ENCODE data around the gene FES.

The FES gene

GRCh38 chr15:90934949-90935751 is 50.8 kb downstream of the FES start, which contains the start of gene UNC45A:
Gene UNC45A, plus strand, starts transcription at chr15:90935285. Its CDS starts 40 bp downstream, at chr15:90935325.
- Mint-ChIP-seq H3K4me3 (peak within 1 kb of the TSS; percentile 87), H3K36me3 (peaks cover 2% of the 10 kb centered on the region), H3K9me3 (no peaks in the 10 kb centered on the region), H3K4me1 (peaks cover 42% of the 10 kb centered on the region), H3K27me3 (no peaks in the 10 kb centered on the region), H3K27ac (peak within 1 kb of the TSS; percentile 91)

DNA sequence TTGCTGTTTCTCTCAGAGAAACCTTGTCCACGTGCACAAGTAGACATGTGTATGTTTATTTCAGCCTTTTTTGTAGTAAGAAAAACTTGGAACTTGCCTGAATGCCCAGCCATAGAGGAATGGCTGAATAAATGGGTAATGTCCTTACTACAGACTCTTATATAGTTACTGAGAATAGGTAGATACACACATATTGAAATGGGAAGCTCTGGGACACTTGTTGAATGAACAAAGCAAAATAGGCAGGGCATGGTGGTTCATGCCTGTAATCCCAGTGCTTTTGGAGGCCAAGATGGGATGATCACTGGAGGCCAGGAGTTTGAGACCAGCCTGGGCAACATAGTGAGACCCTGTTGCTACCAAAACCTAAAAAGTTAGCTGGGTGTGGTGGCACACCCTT is 52.5 kb downstream of the FES start:
- Mint-ChIP-seq H3K4me3 (peak overlapping the region; percentile 87), H3K9me3 (no peaks in the 10 kb centered on the region), H3K4me1 (peaks cover 28% of the 10 kb centered on the region), H3K36me3 (peaks cover 7% of the 10 kb centered on the region), H3K27me3 (no peaks in the 10 kb centered on the region), H3K27ac (peak overlapping the region; percentile 38)

GRCh38 chr15:90938261-90938660 is 54.0 kb downstream of the FES start:
- Mint-ChIP-seq H3K4me3 (no peak overlapping the region), H3K4me1 (peaks cover 23% of the 10 kb centered on the region), H3K27ac (no peak overlapping the region), H3K9me3 (no peaks in the 10 kb centered on the region), H3K36me3 (peaks cover 7% of the 10 kb centered on the region), H3K27me3 (no peaks in the 10 kb centered on the region)

DNA sequence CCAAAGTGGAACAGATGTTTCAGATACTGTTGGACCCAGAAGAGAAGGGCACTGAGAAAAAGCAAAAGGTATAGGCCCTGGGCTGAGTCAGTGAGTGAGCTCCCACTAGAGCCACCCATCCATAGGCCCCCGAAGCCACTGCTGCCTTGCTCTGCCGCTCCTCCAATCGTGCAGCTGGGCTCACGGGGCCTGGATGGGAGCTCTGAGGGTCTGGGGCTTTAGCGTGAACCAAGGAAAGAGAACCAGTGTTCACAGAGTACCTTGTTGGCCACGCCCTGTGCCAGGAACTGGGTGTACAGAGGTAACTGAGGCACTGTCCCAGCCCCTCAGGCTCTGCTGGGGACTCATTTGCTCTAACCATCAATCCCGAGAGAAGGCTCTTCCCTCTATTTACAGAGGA is 55.5 kb downstream of the FES start:
- Mint-ChIP-seq H3K27me3 (no peaks in the 10 kb centered on the region), H3K4me3 (no peak overlapping the region), H3K27ac (no peak overlapping the region), H3K36me3 (peaks cover 7% of the 10 kb centered on the region), H3K4me1 (peaks cover 16% of the 10 kb centered on the region), H3K9me3 (no peaks in the 10 kb centered on the region)

GRCh38 chr15:90941038-90941437 is 56.7 kb downstream of the FES start:
- Mint-ChIP-seq H3K36me3 (peaks cover 7% of the 10 kb centered on the region), H3K27ac (no peak overlapping the region), H3K9me3 (no peaks in the 10 kb centered on the region), H3K27me3 (no peaks in the 10 kb centered on the region), H3K4me1 (peaks cover 11% of the 10 kb centered on the region), H3K4me3 (no peak overlapping the region)

DNA sequence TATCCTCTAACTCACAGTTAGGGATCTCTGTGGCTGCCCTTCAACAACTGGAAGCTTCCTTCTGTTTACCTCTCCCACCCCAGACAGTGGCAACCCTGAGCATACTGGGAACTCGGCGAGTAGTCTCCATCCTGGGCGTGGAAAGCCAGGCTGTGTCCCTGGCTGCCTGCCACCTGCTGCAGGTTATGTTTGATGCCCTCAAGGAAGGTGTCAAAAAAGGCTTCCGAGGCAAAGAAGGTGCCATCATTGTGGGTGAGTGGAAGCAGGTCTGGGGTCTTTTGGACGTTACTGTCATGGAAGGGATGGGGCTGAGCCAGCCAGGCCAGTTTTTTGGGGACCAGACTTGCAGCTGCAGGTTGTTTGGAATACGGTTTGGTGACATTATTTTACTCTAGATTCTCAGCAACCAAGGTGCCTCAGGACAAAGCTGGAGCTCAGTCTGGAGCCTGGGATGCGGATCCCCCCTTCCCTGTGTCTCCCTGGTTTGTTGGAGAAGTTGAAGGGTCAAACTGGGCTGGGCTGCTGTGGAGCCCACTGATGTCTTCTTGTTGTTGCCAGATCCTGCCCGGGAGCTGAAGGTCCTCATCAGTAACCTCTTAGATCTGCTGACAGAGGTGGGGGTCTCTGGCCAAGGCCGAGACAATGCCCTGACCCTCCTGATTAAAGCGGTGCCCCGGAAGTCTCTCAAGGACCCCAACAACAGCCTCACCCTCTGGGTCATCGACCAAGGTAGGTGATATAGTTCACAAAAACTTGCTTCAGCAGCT is 58.2 kb downstream of the FES start:
- Mint-ChIP-seq H3K27ac (no peak overlapping the region), H3K9me3 (no peaks in the 10 kb centered on the region), H3K36me3 (peaks cover 7% of the 10 kb centered on the region), H3K4me3 (no peak overlapping the region), H3K4me1 (no peaks in the 10 kb centered on the region), H3K27me3 (no peaks in the 10 kb centered on the region)

DNA sequence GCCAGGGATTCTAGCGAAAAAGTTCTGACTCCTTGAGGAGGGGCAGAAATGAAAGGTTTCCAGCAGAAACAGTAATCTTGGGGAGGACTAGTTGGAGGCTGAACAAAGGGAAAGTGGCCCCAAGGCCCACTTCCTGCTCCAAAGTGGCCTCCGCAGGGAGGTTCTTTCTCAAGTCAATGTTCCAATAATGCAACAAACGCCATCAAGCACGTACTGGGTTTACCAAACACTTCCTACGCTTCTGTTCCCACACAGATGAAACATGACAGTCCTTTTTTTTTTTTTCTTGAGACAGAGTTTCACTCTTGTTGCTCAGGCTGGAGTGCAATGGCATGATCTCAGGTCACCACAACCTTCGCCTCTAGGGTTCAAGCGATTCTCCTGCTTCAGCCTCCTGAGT is 60.8 kb downstream of the FES start:
- Mint-ChIP-seq H3K9me3 (no peaks in the 10 kb centered on the region), H3K4me3 (no peak overlapping the region), H3K27ac (no peak overlapping the region), H3K4me1 (no peaks in the 10 kb centered on the region), H3K36me3 (peaks cover 5% of the 10 kb centered on the region), H3K27me3 (no peaks in the 10 kb centered on the region)

Data from activated naive CD4-positive, alpha-beta T cell treated with anti-CD3 and anti-CD28 coated beads, Interleukin-2, amount 50 U/mL, for 24 hours (primary cell).